ENCODE data around the gene GLT6D1. TPM values are rescaled to one million over a fixed set of nuclear protein-coding genes. Genes with fewer than 3 reads are reported as not detected.

GLT6D1 gene
- total and polyA plus RNA-seq, 10 donors: not detected

- DNase-seq: peak; percentile 59
- no peak for TF ChIP-seq POLR2A (IDR thresholded peaks at IDR 0.05)
- no peak for TF ChIP-seq CTCF (IDR thresholded peaks at IDR 0.05 in 8 of 11, conservative IDR thresholded peaks at IDR 0.05 in 3 of 11)
- TF ChIP-seq POLR2AphosphoS5 (IDR thresholded peaks at IDR 0.05): no peak
- Histone ChIP-seq H3K4me1 (peaks cover 0 to 6% (median 0%) of the 10 kb centered on the region in 6 donors), H3K4me3 (no peak overlapping the region), H3K27me3 (replicated peaks in 1 of 7) (peaks cover 0 to 66% (median 4%) of the 10 kb centered on the region in 7 donors), H3K9me3 (no peaks in the 10 kb centered on the region), H3K27ac (no peak overlapping the region), H3K36me3 (no peaks in the 10 kb centered on the region)
- 80 to 92% (median 86%) methylated on average over 9 to 20 of the region's 20 CpGs for WGBS, 5 donors
- intact Hi-C loops (cut with DNase I; ENCODE audit: low total_unique reads): no loop called here
Observed at GRCh38 chr9:135588886-135589595, 50.3 kb downstream of the GLT6D1 start.

- Histone ChIP-seq H3K27ac (no peak overlapping the region), H3K36me3 (no peaks in the 10 kb centered on the region), H3K4me1 (peaks cover 0 to 6% (median 0%) of the 10 kb centered on the region in 6 donors), H3K4me3 (no peak overlapping the region), H3K27me3 (replicated peaks in 1 of 7) (peaks cover 0 to 69% (median 4%) of the 10 kb centered on the region in 7 donors), H3K9me3 (no peaks in the 10 kb centered on the region)
- intact Hi-C loops (cut with DNase I; ENCODE audit: low total_unique reads): no loop called here
- TF ChIP-seq POLR2A (IDR thresholded peaks at IDR 0.05): no peak
- no peak for TF ChIP-seq CTCF (IDR thresholded peaks at IDR 0.05 in 8 of 11, conservative IDR thresholded peaks at IDR 0.05 in 3 of 11)
- no peak for TF ChIP-seq POLR2AphosphoS5 (IDR thresholded peaks at IDR 0.05)
- 71 to 96% (median 93%) methylated on average over 1 to 9 of the region's 9 CpGs for WGBS, 5 donors
- DNase-seq: peak; percentile 39
Observed at GRCh38 chr9:135588371-135588770, 51.0 kb downstream of the GLT6D1 start.

GRCh38 chr9:135587658-135588057 is 51.7 kb downstream of the GLT6D1 start:
- no peak overlapping the region for H3K27ac ChIP-seq
- no peaks in the 10 kb centered on the region for H3K9me3 ChIP-seq
- H3K4me3 ChIP-seq: no peak overlapping the region
- intact Hi-C loops (cut with DNase I; ENCODE audit: low total_unique reads): no loop called here
- WGBS, 5 donors: 0 to 25% methylated on average over 1 to 7 of the region's 7 CpGs; no CpG with 5 or more reads in 3 of the 5 donors
- H3K36me3 ChIP-seq: no peaks in the 10 kb centered on the region
- peaks cover 0 to 76% (median 4%) of the 10 kb centered on the region in 7 donors for H3K27me3 ChIP-seq (replicated peaks in 1 of 7)
- no peak for DNase-seq
- TF ChIP-seq POLR2A (IDR thresholded peaks at IDR 0.05) (no peak), CTCF (IDR thresholded peaks at IDR 0.05 in 8 of 11, conservative IDR thresholded peaks at IDR 0.05 in 3 of 11) (no peak), POLR2AphosphoS5 (IDR thresholded peaks at IDR 0.05) (no peak)
- H3K4me1 ChIP-seq: peaks cover 0 to 6% (median 0%) of the 10 kb centered on the region in 6 donors

DNA sequence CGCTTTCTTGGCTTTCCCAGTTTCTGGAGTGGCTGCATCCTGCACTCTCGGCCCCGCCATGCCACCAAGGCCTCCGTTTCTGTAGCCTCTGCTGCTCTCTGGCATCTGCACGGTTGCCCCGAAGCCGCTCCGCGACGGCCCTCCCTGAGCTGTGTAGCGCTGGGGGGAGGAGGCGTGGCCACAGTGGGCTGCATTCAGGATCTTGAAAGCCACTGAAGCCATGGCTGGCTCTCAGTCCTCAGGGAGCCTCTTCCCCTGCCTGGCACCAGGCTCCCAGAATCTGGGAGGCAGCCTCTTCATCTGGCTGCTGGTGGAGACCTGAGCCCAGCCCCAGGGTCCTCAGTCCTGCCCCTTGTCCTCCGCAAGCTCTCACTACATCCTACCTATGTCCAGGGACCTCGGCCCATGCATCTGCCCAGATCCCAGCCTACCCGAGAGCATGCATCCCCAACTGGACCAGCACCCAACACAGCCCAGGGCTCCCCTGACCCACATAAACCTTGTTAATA is 52.7 kb downstream of the GLT6D1 start:
- Histone ChIP-seq H3K27ac (no peak overlapping the region), H3K27me3 (replicated peaks in 1 of 7) (peaks cover 0 to 70% (median 3%) of the 10 kb centered on the region in 7 donors), H3K4me1 (peaks cover 0 to 6% (median 0%) of the 10 kb centered on the region in 6 donors), H3K4me3 (no peak overlapping the region), H3K36me3 (no peaks in the 10 kb centered on the region), H3K9me3 (no peaks in the 10 kb centered on the region)
- WGBS, 5 donors: 69 to 82% (median 76%) methylated on average over 10 to 15 of the region's 15 CpGs
- TF ChIP-seq POLR2AphosphoS5 (IDR thresholded peaks at IDR 0.05): no peak
- intact Hi-C loops (cut with DNase I; ENCODE audit: low total_unique reads): no loop called here
- DNase-seq: peak; percentile 54

Data from spleen (tissue), 11 donors.